K562 (cell line): ENCODE measurements around the gene SND1. TPM values are rescaled to one million over a fixed set of nuclear protein-coding genes. Genes with fewer than 3 reads are reported as not detected.

Source experiments
- ATAC-seq: fragments of 200-7000 bp; cut with Tn5 transposase; 3 replicates; pipeline ENCODE4 v1.9.1; 2020; ENCODE audit warnings: moderate library complexity
- BruUV-seq: library from RNA; stranded (reverse); fragments of 400-500 nt; replicated peaks from 2 replicates; lab custom pipeline; 2021; lab: Mats Ljungman, UMichigan
- CTCF ChIA-PET: fragments of 300-600 bp; formaldehyde crosslinking; extraction: SDS; loops from one replicate; lab custom pipeline; 2021; ENCODE audit warnings: low intra/inter-chr PET ratio; lab: Yijun Ruan, JAX
- POLR2A ChIA-PET: fragments of 300-600, 350-650 bp; sonication (Branson Sonifier 250); formaldehyde crosslinking; extraction: SDS; loops from one replicate; lab custom pipeline; 2021; ENCODE audit warnings: antibody characterized with exemption, inconsistent platforms; lab: Yijun Ruan, JAX
- DNase-seq, 4 experiments: peaks; one replicate each; pipeline versions ENCODE4 v3.0.0 to v3.0.0-alpha.2; 2011 to 2018; ENCODE audit warnings: low spot score in 3 of 4, mixed read lengths in 3 of 4; ENCODE audit errors: extremely low read depth in 1 of 4
- FAIRE-seq: peaks from 2 replicates; lab custom pipeline; 2011; peaks lifted over from hg19 to GRCh38; lab: Jason Lieb, UNC
- H2AFZ ChIP-seq: 2 replicates; pipeline ENCODE4 v1.6.0; 2011; ENCODE audit warnings: low read depth, low read length, control low read depth, inconsistent platforms
- H3K27ac ChIP-seq: fragments of 200-600 bp; 3 replicates; pipeline ENCODE4 v1.8.0; 2011; ENCODE audit warnings: low read depth, mild to moderate bottlenecking, control low read depth, inconsistent platforms, low read length, moderate library complexity, mixed read lengths; ENCODE audit errors: extremely low read depth
- H3K27me3 ChIP-seq, 2 experiments: fragments of 300-600 bp in 1 of 2; 2 replicates in 1 of 2; 3 replicates in 1 of 2; pipeline versions ENCODE4 v1.6.0 to v1.8.0; 2011; ENCODE audit warnings: inconsistent platforms in 2 of 2, low read length in 2 of 2, mild to moderate bottlenecking in 1 of 2, mixed read lengths in 1 of 2, moderate library complexity in 1 of 2; ENCODE audit not compliant: control insufficient read depth in 2 of 2, insufficient read depth in 2 of 2
- H3K36me3 ChIP-seq: fragments of 300-600 bp; 3 replicates; pipeline ENCODE4 v1.8.0; 2011; ENCODE audit warnings: mild to moderate bottlenecking, low read length, inconsistent platforms; ENCODE audit not compliant: control insufficient read depth, insufficient read depth
- H3K4me1 ChIP-seq, 2 experiments: fragments of 200-600 bp in 1 of 2; replicated peaks in 1 of 2; 2 replicates in 1 of 2; 3 replicates in 1 of 2; pipeline versions ENCODE4 v1.5.1 to v1.8.0; 2011; ENCODE audit warnings: inconsistent platforms in 2 of 2, low read length in 2 of 2, mild to moderate bottlenecking in 1 of 2, mixed read lengths in 1 of 2, moderate library complexity in 1 of 2; ENCODE audit not compliant: control insufficient read depth in 2 of 2, insufficient read depth in 2 of 2
- H3K4me2 ChIP-seq: 2 replicates; pipeline ENCODE4 v1.6.1; 2011; ENCODE audit warnings: low read length, control low read depth, inconsistent platforms, mixed read lengths; ENCODE audit not compliant: insufficient read depth
- H3K4me3 ChIP-seq: fragments of 200-600 bp; sonication (generic), shearing (Covaris generic); 2 replicates; pipeline ENCODE4 v1.5.1; 2016; ENCODE audit warnings: control low read depth, inconsistent platforms
- H3K79me2 ChIP-seq: fragments of 200-600 bp; 3 replicates; pipeline ENCODE4 v1.8.0; 2011; ENCODE audit warnings: low read length, inconsistent platforms; ENCODE audit not compliant: control insufficient read depth, insufficient read depth
- H3K9ac ChIP-seq, 2 experiments: 2 replicates each; pipeline versions ENCODE4 v1.6.0 to v1.6.1; 2011; ENCODE audit warnings: low read depth in 2 of 2, low read length in 2 of 2, control low read depth in 1 of 2, inconsistent platforms in 1 of 2, mild to moderate bottlenecking in 1 of 2, mixed read lengths in 1 of 2; ENCODE audit not compliant: insufficient read depth in 1 of 2
- H3K9me1 ChIP-seq: one replicate; pipeline ENCODE4 v1.6.0; 2011; ENCODE audit warnings: inconsistent platforms, mild to moderate bottlenecking, low read length, moderate library complexity; ENCODE audit not compliant: control insufficient read depth, insufficient read depth
- H3K9me3 ChIP-seq: replicated peaks from 2 replicates; pipeline ENCODE4 v1.5.1; 2011; ENCODE audit warnings: low read depth, low read length, inconsistent platforms; ENCODE audit not compliant: control insufficient read depth, insufficient read depth
- H4K20me1 ChIP-seq: replicated peaks from 2 replicates; pipeline ENCODE4 v1.6.1; 2011; ENCODE audit warnings: low read length, inconsistent platforms, mixed read lengths; ENCODE audit not compliant: control insufficient read depth, insufficient read depth
- ASH1L ChIP-seq: fragments of 450-650 bp; IDR thresholded peaks from 2 replicates; pipeline ENCODE4 v1.6.1; 2018; ENCODE audit warnings: borderline replicate concordance, mild to moderate bottlenecking, low read depth; ENCODE audit not compliant: partially characterized antibody
- DIDO1 ChIP-seq: fragments of 450-650 bp; IDR thresholded peaks from 2 replicates; pipeline ENCODE4 v1.6.1; 2016; ENCODE audit warnings: low read depth, missing biosample characterization, missing genetic modification characterization
- ELK3 ChIP-seq: fragments of 450-650 bp; formaldehyde crosslinking; IDR thresholded peaks from 2 replicates; pipeline ENCODE4 v1.4.0; 2020; ENCODE audit warnings: mild to moderate bottlenecking
- FUS ChIP-seq: fragments of 200-400 bp; formaldehyde crosslinking; optimal IDR thresholded peaks from 2 replicates; pipeline ENCODE3; 2017; ENCODE audit warnings: low read depth, low read length
- GABPB1 ChIP-seq: sonication (generic); formaldehyde crosslinking; IDR thresholded peaks from 2 replicates; pipeline ENCODE4 v1.8.0; 2022; ENCODE audit warnings: mild to moderate bottlenecking, missing genetic modification reagents
- HMG20B ChIP-seq: fragments of 250-450 bp; sonication (Bioruptor Pico); IDR thresholded peaks from 2 replicates; pipeline ENCODE4 v1.5.0; 2021; ENCODE audit warnings: mild to moderate bottlenecking
- HMGXB4 ChIP-seq: sonication (generic); formaldehyde crosslinking; IDR thresholded peaks from 2 replicates; pipeline ENCODE4 v1.8.1; 2023; ENCODE audit warnings: mild to moderate bottlenecking, missing genetic modification reagents
- ILK ChIP-seq: fragments of 450-650 bp; IDR thresholded peaks from 2 replicates; pipeline ENCODE4 v1.6.1; 2016; ENCODE audit warnings: missing genetic modification characterization, low read depth, mild to moderate bottlenecking, missing compliant biosample characterization, moderate library complexity, borderline replicate concordance
- KAT7 ChIP-seq: sonication (generic); formaldehyde crosslinking; IDR thresholded peaks from 2 replicates; pipeline ENCODE4 v1.8.0; 2022; ENCODE audit warnings: missing genetic modification reagents, mild to moderate bottlenecking, borderline replicate concordance
- NFIX ChIP-seq: fragments of 250-450 bp; sonication (Bioruptor Pico); IDR thresholded peaks from 2 replicates; pipeline ENCODE4 v1.4.0; 2020; ENCODE audit warnings: low read depth, mild to moderate bottlenecking, moderate library complexity
- PREB ChIP-seq: sonication (generic); formaldehyde crosslinking; IDR thresholded peaks from 2 replicates; pipeline ENCODE4 v1.8.1; 2023; ENCODE audit warnings: mild to moderate bottlenecking, missing genetic modification reagents
- RBM14 ChIP-seq: fragments of 200-400 bp; formaldehyde crosslinking; IDR thresholded peaks from 2 replicates; pipeline ENCODE4 v1.6.1; 2018; ENCODE audit warnings: low read depth, mild to moderate bottlenecking, low read length, moderate library complexity, borderline replicate concordance; ENCODE audit not compliant: insufficient read depth
- TCF7L2 ChIP-seq: fragments of 150-350 bp; IDR thresholded peaks from 2 replicates; pipeline ENCODE4 v1.6.1; 2016; ENCODE audit warnings: low read depth, mild to moderate bottlenecking, low read length, moderate library complexity
- ZNF668 ChIP-seq: fragments of 250-450 bp; sonication (Bioruptor Pico); IDR thresholded peaks from 2 replicates; pipeline ENCODE4 v1.8.0; 2022; ENCODE audit warnings: mild to moderate bottlenecking, inconsistent platforms
- ZNF717 ChIP-seq: fragments of 250-450 bp; sonication (Bioruptor Pico); IDR thresholded peaks from 2 replicates; pipeline ENCODE4 v1.5.0; 2021
- WGBS: fragments of 100-300 bp; shearing (Covaris generic); methylation state at CpG from one replicate; pipeline ENCODE4 v1.1.6; 2016; ENCODE audit warnings: low coverage, mixed read lengths; ENCODE audit not compliant: insufficient coverage; ENCODE audit errors: missing lambda C conversion rate; 5-methylcytosine and 5-hydroxymethylcytosine counted together
- in situ Hi-C: fragments of 300-500 bp; cut with MboI; formaldehyde crosslinking; loops from 4 replicates; pipeline ENCODE4 v1.15.0; 2018; ENCODE audit warnings: inconsistent platforms, mixed read lengths
- intact Hi-C: fragments of 100-400 bp; cut with micrococcal nuclease; formaldehyde crosslinking; loops from 2 replicates; pipeline ENCODE4 v1.14.2; 2022
- polyA plus RNA-seq, 8 experiments: library from polyadenylated mRNA; depleted of rRNA in 4 of 8; stranded (reverse) in 5 of 8; unstranded in 3 of 8; fragments of >200 nt; fragmentation: Nextera tagmentation in 2 of 8; fragmentation: Illumina TruSeq in 1 of 8; extraction: Ambion mirVana in 2 of 8; extraction: Trizol in 1 of 8; gene quantifications; 2 replicates each; pipeline versions ENCODE4 v1.2.1 to v1.2.3, GENCODE V29; 2011 to 2014; ENCODE audit warnings: inconsistent platforms in 1 of 8, missing spikeins in 1 of 8
- total RNA-seq, 7 experiments: library from RNA; depleted of rRNA in 6 of 7; stranded (reverse); fragments of >200 nt in 6 of 7; fragmentation: Illumina TruSeq in 2 of 7; extraction: Trizol in 2 of 7; gene quantifications; 2 replicates each; pipeline versions ENCODE4 v1.2.1 to v1.2.3, GENCODE V29; 2011 to 2021; ENCODE audit warnings: low replicate concordance in 1 of 7
- TF ChIP-seq, protein P1 (sequence below): sonication (generic); formaldehyde crosslinking; IDR thresholded peaks from 2 replicates; pipeline ENCODE4 v1.5.0; 2020; ENCODE audit warnings: missing genetic modification reagents

The SND1 gene
- total and polyA plus RNA-seq, 9 of the 15 experiments (the other 6 are each of a cell fraction or from before 2014, with no cell fraction given): 46.5 to 307 (median 191) TPM

DNA sequence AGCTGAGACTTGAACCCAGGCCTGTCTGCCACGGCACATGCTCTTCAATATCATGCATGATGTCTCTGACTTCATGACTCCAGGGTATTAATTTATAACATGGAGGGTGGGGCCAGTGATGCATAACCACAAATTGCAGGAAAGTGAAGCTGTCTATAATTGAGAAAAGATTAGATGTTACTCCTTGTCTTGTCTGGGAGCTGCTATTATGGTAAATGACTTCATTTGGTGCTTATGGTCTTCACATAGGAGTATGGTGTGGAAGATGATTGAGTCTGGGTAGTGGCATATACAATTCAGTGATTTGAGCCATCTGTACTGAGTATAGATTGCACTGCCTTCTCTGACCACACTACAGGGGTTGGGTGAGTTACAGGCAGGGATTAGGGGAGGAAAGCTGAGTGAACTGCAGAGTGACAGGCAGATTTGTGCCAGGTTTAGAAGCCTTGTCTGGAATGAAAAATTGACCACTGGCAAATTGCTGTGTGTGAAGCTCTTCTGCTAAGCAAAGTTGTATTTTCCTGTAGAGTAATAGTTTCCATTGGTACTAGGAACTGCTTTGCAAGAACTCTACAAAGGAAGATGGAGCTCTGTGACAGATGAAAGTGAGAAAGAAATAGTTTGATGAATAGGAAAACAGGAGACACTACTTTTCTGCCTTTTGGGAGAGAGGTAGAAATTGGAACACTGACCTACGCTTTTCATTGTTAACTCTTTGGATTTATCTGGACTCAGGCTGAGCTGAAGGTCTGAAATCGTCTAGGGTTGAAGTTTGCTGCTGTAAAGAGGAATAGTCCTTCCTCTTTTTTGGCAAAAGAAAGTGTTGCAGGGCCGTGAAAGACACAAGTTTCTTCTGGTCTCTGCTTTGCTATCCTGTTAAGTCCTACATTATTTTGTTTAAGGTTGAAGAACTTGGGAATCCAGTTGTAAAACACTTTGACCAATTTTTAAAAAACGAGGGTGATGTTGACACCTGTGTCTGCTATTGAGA is 2.7 kb downstream of the SND1 start:
- Histone ChIP-seq H3K4me3 (peak overlapping the region; percentile 86; the same call in 1 of the 2 replicates), H3K27ac (no peak overlapping the region), H3K9me3 (no peaks in the 10 kb centered on the region), H4K20me1 (peaks cover 63% of the 10 kb centered on the region), H3K9me1 (peaks cover 21% of the 10 kb centered on the region), H3K4me2 (peak overlapping the region; percentile 100), H3K27me3 (no peaks in the 10 kb centered on the region), H3K9ac (no peak overlapping the region), H3K79me2 (peaks cover 86% of the 10 kb centered on the region), H2AFZ (no peak overlapping the region), H3K36me3 (peaks cover 61% of the 10 kb centered on the region), H3K4me1 (peaks cover 17 to 61% of the 10 kb centered on the region in 2 experiments)
- DNase-seq: peak in 1 of 4 experiments; percentile 35
- peak; percentile 6; the same call in 1 of the 3 replicates for ATAC-seq
- in situ Hi-C loops (no loop called here), intact Hi-C loops (loop anchor here (5.0 kb wide), 4 partner anchors 67 to 333 kb away; partner anchors contain the start of genes ARF5 and GCC1)
- WGBS: 34% methylated on average over 5 of the region's 5 CpGs
- FAIRE-seq: no peak
- BruUV-seq: no TSS peak
- CTCF ChIA-PET: no interaction called here
- POLR2A ChIA-PET: interaction anchor here (0.6 to 3.4 kb wide), 13 partner anchors 9 to 494 kb away, joined by 3 to 17 read pairs (median 3); no protein-coding TSS in a partner anchor
- TF ChIP-seq GABPB1 (CRISPR knock-in tag) (no peak), FUS (no peak), TCF7L2 (no peak), ILK (no peak), ZNF668 (CRISPR knock-in tag) (no peak), HMG20B (CRISPR knock-in tag) (no peak), KAT7 (CRISPR knock-in tag) (0 out of 2 replicates have a peak, but pooled peaks have one; percentile 31), DIDO1 (tag) (no peak), ELK3 (CRISPR knock-in tag) (no peak), ASH1L (no peak), NFIX (CRISPR knock-in tag) (no peak), RBM14 (no peak), ZNF717 (no peak), PREB (CRISPR knock-in tag) (no peak), HMGXB4 (CRISPR knock-in tag) (no peak)
- TF ChIP-seq, protein P1, sequence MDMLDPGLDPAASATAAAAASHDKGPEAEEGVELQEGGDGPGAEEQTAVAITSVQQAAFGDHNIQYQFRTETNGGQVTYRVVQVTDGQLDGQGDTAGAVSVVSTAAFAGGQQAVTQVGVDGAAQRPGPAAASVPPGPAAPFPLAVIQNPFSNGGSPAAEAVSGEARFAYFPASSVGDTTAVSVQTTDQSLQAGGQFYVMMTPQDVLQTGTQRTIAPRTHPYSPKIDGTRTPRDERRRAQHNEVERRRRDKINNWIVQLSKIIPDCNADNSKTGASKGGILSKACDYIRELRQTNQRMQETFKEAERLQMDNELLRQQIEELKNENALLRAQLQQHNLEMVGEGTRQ (CRISPR knock-in tag): no peak
